PC-3 (cell line): ENCODE results near the gene HDAC5.

Source experiments
- CTCF ChIP-seq: fragments of 300-600 bp; sonication (generic); conservative IDR thresholded peaks from 2 replicates; pipeline ENCODE4 v1.5.1; 2017; ENCODE audit warnings: antibody characterized with exemption, low read depth, mild to moderate bottlenecking, low read length
- EZH2phosphoT487 ChIP-seq: fragments of 300-600 bp; sonication (generic); IDR thresholded peaks from 2 replicates; pipeline ENCODE4 v1.6.1; 2018; ENCODE audit warnings: mild to moderate bottlenecking, antibody characterized with exemption, low read length, borderline replicate concordance

DNA sequence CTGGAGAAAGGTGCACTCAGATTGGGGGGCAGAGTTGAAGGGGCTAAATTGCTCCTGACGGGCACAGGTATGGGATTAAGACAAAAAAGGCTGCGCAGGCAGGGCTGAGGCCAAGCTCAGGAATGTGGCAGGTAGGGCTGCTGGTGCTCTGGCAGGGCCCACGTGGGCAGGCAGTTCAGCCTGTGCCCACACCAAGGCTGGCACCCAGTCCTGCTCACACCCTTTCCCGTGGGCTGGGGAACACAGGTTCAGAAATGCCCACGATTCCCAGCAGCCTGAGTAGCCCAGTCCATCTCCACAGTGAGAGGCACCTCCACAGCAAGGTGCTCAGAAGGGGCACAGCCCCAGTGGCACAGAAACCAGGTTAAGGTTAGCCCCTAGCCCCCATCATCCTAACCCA lies 4.4 kb downstream of the HDAC5 start:
- no peak for TF ChIP-seq CTCF
- TF ChIP-seq EZH2phosphoT487: no peak
